GM10266 (cell line): ENCODE data around the gene C16orf89.
"Not testable (repeated sequence)": the region's sequence is repeated elsewhere in the genome, so short reads cannot be mapped to it uniquely, and the experiment has no call there.

Source experiments
- DNase-seq: peaks from one replicate; pipeline ENCODE4 v3.0.0; 2012; ENCODE audit errors: extremely low spot score
- TF ChIP-seq, protein P1 (sequence below): IDR thresholded peaks from 2 replicates; pipeline ENCODE4 v1.5.1; 2012; ENCODE audit warnings: mild to moderate bottlenecking, low read depth; ENCODE audit not compliant: control insufficient read depth, insufficient read depth; ENCODE audit errors: missing control alignments

C16orf89 gene

DNA sequence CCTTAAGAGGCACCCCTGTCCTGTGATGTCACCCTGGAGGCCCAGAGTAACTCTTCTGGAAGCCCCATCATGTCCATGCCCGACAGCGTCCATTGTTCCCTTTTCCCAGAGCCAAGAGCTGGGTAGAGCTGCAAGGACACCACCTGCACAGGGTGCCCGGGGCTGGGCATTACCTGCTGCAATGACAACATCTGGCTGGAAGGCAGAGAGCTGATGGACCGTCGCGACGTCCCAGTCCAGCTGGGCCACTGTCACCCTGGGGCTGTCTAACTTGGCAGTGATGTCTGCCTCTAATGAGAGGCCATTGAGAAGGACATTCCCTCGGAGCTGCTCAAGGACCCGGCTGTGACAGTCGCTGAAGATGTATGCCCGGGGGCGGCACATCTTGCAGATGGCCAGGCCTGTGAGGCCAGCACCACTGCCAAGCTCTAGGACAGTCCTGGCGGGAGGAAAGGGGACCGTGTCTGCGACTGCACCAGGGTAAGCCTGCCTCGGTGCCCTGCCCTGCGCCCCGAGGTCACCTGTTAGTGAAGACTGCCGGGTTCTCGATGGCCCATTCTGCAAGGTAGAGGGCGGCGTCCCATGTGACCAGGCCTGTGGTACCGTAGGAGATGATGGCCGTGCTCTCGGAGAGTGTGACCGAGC, 24.3 kb upstream of the C16orf89 start:
- not testable (repeated sequence) for DNase-seq

DNA sequence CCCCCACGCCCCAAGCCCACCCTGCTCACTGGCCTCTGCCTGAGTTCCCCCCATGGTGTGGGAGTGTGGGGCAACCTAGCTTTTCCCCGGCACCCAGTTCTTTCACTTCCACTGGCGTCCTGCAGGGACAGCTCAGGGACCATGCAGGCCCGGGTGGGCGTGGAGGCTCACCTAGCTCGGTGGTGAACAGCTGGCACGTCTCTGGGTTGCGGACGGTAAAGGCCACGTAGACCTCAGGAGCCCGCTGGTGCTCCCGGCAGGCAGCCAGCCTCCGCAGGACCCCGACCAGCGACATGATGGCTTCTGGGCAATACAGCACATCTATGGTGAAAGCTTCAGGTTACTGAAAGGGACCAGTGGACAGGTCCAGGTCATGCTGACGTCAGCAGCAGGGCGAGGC, 23.2 kb upstream of the C16orf89 start:
- not testable (repeated sequence) for DNase-seq

DNA sequence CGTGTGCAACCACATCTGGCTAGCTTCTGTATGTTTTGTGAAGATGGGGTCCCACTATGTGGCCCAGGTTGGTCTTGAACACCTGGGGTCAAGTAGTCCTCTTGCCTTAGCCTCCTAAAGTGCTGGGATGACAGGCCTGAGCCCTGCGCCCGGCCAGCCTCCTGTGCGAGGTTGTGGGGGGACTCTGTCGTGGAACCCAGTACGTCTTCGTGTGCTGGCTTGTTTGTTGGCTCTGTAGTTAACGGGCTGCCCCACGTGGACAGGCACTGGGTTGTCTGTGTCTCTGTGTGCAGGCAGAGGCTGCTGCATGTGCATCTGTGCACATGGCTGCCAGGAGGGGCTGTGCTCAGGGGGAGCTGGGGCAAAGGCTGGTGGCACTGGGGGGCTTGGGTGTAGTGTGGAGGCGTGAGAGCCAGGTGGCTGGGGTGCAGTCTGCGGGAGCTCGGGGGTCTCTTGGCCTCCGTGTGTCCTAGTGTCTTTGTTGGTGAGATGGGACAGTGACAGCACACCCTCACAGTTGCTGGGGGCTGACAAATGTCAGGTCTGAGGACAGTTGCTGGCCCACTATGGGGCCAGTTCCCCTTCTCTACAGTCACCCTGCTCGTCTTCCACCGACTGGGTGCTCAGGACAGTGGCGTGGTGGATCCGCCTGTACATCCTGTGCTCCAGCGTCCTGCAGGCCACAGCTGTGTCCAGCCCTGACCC, 22.5 kb upstream of the C16orf89 start:
- DNase-seq: not testable (repeated sequence)

DNA sequence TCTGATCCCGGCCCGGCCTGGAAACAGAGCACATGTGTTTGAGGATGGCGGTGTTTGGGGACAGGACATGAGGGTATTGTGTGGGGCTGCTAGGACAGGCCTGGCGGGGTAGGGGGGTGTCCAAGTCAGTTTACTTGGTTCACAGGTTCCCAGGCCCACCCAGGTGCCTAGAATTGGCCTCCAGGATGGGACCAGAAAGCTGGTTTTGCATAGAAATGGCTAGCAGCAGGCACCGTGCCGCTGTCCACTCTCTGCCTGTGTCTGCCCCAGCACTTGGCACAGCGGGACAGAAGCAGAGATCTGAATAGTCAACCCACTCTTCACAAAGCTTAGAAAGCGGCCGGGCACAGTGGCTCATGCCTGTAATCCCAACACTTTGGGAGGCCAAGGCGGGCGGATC, 20.0 kb upstream of the C16orf89 start:
- not testable (repeated sequence) for DNase-seq

DNA sequence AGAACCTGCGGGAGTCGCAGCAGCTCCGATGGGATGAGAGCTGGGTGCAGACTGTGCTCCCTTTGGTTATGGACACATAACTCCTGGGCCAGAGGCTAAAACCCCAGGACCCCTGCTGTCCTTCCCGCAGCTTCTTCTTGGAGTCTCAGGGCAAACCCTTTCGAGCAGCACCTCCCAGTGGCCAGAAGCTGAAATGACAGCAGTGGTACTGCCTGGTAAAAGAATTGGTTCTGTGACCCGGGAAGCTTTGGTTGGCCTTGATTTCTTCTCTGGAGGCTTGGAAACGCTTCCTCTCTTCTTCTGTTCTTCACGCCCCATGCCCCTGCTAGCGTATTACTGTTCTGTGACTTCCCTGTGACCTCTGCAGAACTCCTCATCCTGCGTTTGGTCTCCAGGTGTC, 19.0 kb upstream of the C16orf89 start:
- DNase-seq: peak; percentile 65
- TF ChIP-seq, protein P1, sequence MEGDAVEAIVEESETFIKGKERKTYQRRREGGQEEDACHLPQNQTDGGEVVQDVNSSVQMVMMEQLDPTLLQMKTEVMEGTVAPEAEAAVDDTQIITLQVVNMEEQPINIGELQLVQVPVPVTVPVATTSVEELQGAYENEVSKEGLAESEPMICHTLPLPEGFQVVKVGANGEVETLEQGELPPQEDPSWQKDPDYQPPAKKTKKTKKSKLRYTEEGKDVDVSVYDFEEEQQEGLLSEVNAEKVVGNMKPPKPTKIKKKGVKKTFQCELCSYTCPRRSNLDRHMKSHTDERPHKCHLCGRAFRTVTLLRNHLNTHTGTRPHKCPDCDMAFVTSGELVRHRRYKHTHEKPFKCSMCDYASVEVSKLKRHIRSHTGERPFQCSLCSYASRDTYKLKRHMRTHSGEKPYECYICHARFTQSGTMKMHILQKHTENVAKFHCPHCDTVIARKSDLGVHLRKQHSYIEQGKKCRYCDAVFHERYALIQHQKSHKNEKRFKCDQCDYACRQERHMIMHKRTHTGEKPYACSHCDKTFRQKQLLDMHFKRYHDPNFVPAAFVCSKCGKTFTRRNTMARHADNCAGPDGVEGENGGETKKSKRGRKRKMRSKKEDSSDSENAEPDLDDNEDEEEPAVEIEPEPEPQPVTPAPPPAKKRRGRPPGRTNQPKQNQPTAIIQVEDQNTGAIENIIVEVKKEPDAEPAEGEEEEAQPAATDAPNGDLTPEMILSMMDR: peak; percentile 81

DNA sequence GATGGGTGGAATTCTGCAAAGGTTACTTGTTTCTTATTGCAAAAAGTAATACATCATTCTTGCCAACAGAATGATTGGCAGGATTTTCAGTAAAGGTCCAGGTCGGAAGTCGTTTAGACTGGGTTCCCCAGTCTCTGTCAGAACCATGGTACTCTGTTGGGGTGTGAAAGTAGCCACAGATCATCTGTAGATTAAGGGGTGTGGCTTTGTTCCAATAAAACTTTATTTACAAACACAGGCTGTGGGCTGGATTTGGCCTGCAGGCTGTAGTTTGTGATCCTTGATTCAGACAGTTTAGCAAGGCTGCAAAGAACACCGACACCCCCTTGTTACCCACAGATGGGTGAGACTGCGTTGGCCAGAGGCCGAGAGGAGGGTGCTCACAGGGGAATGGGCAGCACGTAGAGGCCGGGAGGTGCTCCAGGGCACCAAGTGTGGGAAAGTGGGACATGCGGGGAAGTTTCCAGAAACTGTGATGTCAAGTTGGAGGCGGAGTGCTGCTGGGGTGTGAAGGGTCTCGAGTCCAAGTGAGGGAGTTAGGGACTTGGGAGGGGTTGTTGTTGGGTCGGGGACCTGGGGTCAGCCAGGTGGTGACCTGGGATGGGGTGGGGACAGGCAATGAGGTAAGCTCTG, 18.5 kb upstream of the C16orf89 start:
- not testable (repeated sequence) for DNase-seq

DNA sequence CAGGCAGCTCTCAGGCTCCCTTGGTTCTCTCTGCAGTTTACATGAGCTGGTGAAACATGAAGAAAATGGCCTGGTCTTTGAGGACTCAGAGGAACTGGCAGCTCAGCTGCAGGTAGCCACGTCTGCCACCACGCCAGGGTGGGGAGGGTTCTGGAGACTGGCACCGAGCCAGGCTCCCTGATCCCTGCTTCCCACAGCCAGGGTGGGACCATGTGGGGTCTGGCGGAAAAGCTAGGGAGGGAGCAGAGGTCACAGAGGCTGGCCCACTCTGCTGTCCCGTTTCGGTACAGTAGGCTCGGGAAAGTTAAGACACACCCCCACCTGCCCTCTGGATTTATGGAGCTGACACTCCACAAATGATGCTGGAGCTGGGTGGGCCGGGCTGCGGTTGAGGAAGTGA, 17.9 kb upstream of the C16orf89 start:
- DNase-seq: not testable (repeated sequence)

DNA sequence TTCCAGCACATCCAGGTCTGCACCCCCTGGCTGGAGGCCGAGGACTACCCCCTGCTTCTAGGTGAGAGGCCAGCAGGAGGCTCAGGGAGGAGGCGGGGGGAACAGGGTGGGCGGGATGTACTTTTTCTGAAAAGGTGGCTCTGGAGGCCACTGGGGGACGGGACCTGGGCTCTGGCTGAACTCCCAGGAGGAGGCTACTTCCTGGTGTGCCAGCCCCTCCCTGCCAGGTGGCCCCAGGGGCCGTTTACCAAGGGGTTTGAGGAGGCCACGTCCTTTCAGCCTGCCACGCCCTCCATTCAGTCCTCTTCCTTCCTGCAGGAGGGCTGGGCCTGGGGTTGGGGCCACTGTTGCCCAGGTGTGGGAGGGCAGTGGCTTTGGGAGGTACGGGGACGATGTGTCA, 15.2 kb upstream of the C16orf89 start:
- DNase-seq: not testable (repeated sequence)

DNA sequence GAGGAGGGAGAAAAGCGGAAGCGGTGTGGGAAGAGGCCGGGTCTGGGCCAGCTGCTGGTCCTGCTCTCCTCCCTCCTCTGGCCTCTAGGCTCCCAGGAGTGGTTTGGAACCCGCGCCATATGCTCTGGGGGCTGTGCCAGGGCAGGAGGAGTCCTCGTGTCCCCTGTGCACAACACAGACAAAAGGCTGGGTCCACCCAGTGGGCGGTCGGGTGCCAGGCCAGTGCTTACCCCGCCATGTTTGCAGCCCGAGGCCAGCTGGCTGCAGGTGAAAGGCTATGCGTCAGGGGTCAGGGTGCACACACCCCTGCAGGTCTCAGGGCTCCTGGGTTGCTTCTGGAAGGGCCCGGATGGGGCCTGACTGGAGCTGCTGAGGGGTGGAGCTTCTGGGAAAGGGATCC, 14.7 kb upstream of the C16orf89 start:
- not testable (repeated sequence) for DNase-seq

DNA sequence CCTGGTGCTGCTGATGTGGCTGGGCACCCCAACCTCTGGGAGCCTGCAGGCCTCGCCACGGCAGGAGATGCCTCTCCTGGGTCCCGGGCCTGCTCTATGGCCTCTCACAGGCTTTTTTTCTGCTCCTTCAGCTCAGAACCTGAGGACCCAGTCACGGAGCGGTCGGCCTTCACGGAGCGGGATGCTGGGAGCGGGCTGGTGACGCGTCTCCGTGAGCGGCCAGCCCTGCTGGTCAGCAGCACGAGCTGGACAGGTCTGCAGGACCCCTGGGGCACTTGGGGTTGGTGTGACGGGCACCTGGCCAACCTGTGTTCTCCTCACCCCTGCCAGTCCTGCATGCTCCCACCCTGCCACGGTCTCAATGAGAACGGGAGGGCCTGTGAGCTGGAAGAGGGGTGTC, 12.9 kb upstream of the C16orf89 start:
- TF ChIP-seq, protein P1: no peak
- no peak for DNase-seq

DNA sequence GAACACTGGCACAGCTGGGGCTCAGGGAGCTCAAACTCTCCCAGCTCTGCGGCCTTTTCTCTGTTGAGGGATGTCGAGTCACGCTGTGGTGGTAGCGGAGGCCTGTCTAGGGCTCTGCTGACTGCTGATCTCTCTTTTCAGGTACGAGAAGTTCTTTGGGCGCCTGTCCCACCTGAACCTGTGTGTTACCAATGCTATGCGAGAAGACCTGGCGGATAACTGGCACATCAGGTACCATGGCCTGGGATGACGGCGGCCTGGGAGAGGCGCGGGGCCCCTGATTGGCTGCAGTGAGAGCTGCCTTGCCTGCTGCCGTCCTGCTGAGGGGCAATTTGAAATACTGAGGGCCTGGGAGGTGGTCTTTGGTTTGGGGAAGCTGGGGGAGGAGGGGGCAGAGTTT, 11.5 kb upstream of the C16orf89 start:
- DNase-seq: no peak
- TF ChIP-seq, protein P1: no peak

DNA sequence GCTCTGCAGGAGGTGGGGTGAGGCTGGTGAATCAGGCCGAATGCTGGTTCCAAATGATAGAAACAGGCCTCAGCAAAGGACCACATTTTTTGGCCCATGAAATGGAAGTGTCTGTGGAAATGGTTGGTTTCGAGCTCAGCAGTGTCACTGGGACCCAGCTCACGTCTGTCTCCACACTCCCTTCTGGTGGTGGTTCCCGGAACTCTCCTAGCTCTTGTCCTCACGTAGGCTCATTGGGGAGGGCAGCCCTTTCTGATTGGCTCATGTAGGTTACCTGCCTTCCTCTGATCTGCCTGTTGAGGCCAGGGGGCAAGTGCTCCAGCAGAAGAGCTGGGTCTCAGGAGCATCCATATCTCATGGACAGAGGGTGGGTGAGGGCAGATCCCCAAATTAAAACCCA, 9.9 kb upstream of the C16orf89 start:
- no peak for DNase-seq
- TF ChIP-seq, protein P1: no peak

DNA sequence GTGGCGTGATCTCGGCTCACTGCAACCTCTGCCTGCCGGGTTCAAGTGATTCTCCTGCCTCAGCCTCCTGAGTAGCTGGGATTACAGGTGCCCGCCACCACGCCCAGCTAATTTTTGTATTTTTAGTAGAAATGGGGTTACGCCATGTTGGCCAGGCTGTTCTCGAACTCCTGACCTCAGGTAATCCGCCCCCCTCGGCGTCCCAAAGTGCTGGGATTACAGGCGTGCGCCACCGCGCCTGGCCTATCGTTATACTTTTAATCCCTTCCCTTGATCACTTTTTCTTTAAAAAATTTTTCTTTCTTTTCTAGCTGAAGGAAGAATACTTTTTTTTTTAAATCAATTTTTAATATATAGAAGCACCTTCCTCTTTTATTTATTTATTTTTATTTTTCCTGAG, 8.0 kb upstream of the C16orf89 start:
- DNase-seq: not testable (repeated sequence)
